Hematopoietic multipotent progenitor cell (in vitro differentiated cells): ENCODE data around the gene CFD. TPM values are rescaled to one million over a fixed set of nuclear protein-coding genes. Genes with fewer than 3 reads are reported as not detected.
"Not testable (repeated sequence)": the region's sequence is repeated elsewhere in the genome, so short reads cannot be mapped to it uniquely, and the experiment has no call there.

Experiments
- DNase-seq, 3 donors: peaks; one replicate each; pipeline ENCODE4 v3.0.0-alpha.2; 2011 to 2015; ENCODE audit warnings: low read depth in 2 of 3, low spot score in 2 of 3
- total RNA-seq: library from RNA; depleted of rRNA; stranded (reverse); fragments of >200 nt; gene quantifications from one replicate; pipeline ENCODE4 v1.2.3, GENCODE V29; 2012

Gene CFD
- total RNA-seq, result 9.4 TPM

- peak in 2 of 3 donors; percentile 51 to 52 for DNase-seq
Observed at GRCh38 chr19:858868-859843, at the start of gene CFD. Gene CFD, plus strand, starts transcription at chr19:859664. Its CDS starts 26 bp downstream, at chr19:859690.

- DNase-seq, result no peak
Observed at GRCh38 chr19:810077-810855, 49.2 kb upstream of the CFD start.

GRCh38 chr19:810883-811489 lies 48.5 kb upstream of the CFD start:
- no peak for DNase-seq

- no peak for DNase-seq
Observed at GRCh38 chr19:811506-812048, 47.9 kb upstream of the CFD start.

- no peak for DNase-seq
Observed at GRCh38 chr19:812049-812746, 47.3 kb upstream of the CFD start.

GRCh38 chr19:812747-813218 lies 46.7 kb upstream of the CFD start:
- no peak for DNase-seq

- no peak for DNase-seq
Observed at GRCh38 chr19:813219-814151, 46.0 kb upstream of the CFD start.

GRCh38 chr19:814152-815078 lies 45.0 kb upstream of the CFD start:
- no peak for DNase-seq

- DNase-seq, result no peak
Observed at GRCh38 chr19:815079-815774, 44.2 kb upstream of the CFD start.

GRCh38 chr19:815775-816499 lies 43.5 kb upstream of the CFD start:
- no peak for DNase-seq

GRCh38 chr19:816500-816857 lies 43.0 kb upstream of the CFD start:
- DNase-seq, result no peak

- not testable (repeated sequence) for DNase-seq
Observed at GRCh38 chr19:820212-820611, 39.3 kb upstream of the CFD start.

- no peak for DNase-seq
Observed at GRCh38 chr19:821231-821824, 38.1 kb upstream of the CFD start.

- no peak for DNase-seq
Observed at GRCh38 chr19:821825-822503, 37.5 kb upstream of the CFD start, which contains the start of gene PLPPR3. Gene PLPPR3, minus strand, starts transcription at chr19:821955. Its CDS starts 396 bp downstream, at chr19:821559.

- no peak for DNase-seq
Observed at GRCh38 chr19:823565-824121, 35.8 kb upstream of the CFD start.
